ENCODE data around the gene INPP5A. TPM values are rescaled to one million over a fixed set of nuclear protein-coding genes. Genes with fewer than 3 reads are reported as not detected.

Gene INPP5A
- total RNA-seq, 1 donor from 2014 or later = 14.2 TPM

DNA sequence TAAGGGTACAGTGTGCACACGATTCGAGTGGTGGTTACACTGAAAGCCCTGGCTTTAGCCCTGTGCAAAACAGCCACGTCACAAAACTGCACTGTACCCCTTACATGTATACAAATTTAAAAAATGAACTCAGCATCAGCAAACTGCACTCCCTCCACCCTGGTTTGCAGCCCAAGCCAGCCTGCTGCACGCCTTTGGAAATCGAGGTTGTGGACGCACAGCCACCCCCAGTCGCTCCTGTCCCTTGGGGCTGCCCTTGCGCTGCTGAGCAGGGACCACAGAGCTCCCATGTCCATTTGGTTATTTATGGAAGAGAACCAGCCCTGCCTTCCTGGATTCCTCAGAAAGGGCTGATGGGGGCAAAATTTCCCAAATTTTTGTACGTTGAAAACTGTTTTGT is 98.8 kb downstream of the INPP5A start:
- Mint-ChIP-seq H3K9me3 (peaks cover 2% of the 10 kb centered on the region), H3K4me3 (no peak overlapping the region), H3K4me1 (peaks cover 24% of the 10 kb centered on the region), H3K27me3 (ENCODE audit: insufficient read depth, low read depth) (peaks cover 2% of the 10 kb centered on the region), H3K27ac (no peak overlapping the region), H3K36me3 (peaks cover 3% of the 10 kb centered on the region)
- H3K4me2 ChIP-seq = no peak overlapping the region
- no peaks in the 10 kb centered on the region for H3K4me1 ChIP-seq
- DNase-seq (ENCODE audit: low spot score) = no peak
- H3K4me3 ChIP-seq = no peak overlapping the region
- TF ChIP-seq EZH2phosphoT487 (IDR thresholded peaks at IDR 0.05) (no peak), EZH2 (IDR thresholded peaks at IDR 0.05) (no peak)
- H3K36me3 ChIP-seq = no peaks in the 10 kb centered on the region
- no peaks in the 10 kb centered on the region for H3K27me3 ChIP-seq
- no peak overlapping the region for H2AFZ ChIP-seq (replicated peaks)
- no peaks in the 10 kb centered on the region for H3K9me3 ChIP-seq (ENCODE audit: low read depth)
- peaks cover 8% of the 10 kb centered on the region for H4K20me1 ChIP-seq (ENCODE audit: low read depth)
- H3K9ac ChIP-seq = no peak overlapping the region
- no peaks in the 10 kb centered on the region for H3F3A ChIP-seq (ENCODE audit: low read depth)
- no peak overlapping the region for H3K27ac ChIP-seq
- no peaks in the 10 kb centered on the region for H3K79me2 ChIP-seq (ENCODE audit: low read depth)

DNA sequence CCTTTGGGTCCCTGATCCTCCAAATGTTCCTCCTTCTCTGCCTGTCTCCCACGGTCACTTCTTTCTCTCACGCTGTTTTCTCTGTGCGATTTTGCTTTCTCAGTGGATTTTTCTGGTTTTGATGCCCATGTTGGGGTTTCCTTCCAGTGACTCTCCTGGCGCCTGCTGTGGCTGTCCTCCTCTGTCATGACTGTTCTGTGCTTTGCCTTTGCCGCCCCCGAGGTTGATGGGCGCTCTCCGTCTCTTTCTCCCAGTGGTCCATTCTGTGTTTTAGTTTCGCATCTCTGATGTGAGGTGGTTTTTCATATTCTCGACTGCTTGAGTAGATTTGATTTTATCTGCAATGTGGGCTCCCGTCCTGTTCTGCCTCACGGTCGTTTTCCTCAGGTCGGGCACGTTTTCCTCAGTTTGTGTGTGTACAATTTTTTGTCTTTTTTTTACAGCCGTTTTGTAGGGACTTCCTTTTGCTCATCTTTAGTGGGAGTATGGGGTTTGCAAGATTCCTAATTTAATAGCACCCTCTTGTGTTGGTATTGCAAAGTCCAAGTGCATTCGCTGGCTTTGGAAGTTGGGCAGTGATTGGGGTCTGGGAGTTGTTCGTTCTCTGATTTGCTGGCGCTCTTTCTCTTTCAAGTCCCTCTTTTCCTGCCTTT is 100.0 kb downstream of the INPP5A start:
- H2AFZ ChIP-seq (replicated peaks) = no peak overlapping the region
- H3K36me3 ChIP-seq = no peaks in the 10 kb centered on the region
- H3K4me1 ChIP-seq = no peaks in the 10 kb centered on the region
- H3K4me3 Mint-ChIP-seq = no peak overlapping the region
- H3K36me3 Mint-ChIP-seq = peaks cover 6% of the 10 kb centered on the region
- peak; percentile 51 for DNase-seq (ENCODE audit: low spot score)
- peaks cover 2% of the 10 kb centered on the region for H3K9me3 Mint-ChIP-seq
- H3K79me2 ChIP-seq (ENCODE audit: low read depth) = no peaks in the 10 kb centered on the region
- H3K4me2 ChIP-seq = no peak overlapping the region
- no peak overlapping the region for H3K27ac ChIP-seq
- H3K9me3 ChIP-seq (ENCODE audit: low read depth) = no peaks in the 10 kb centered on the region
- peaks cover 4% of the 10 kb centered on the region for H4K20me1 ChIP-seq (ENCODE audit: low read depth)
- peaks cover 2% of the 10 kb centered on the region for H3K27me3 Mint-ChIP-seq (ENCODE audit: insufficient read depth, low read depth)
- no peak for TF ChIP-seq EZH2 (IDR thresholded peaks at IDR 0.05)
- TF ChIP-seq, protein P1, sequence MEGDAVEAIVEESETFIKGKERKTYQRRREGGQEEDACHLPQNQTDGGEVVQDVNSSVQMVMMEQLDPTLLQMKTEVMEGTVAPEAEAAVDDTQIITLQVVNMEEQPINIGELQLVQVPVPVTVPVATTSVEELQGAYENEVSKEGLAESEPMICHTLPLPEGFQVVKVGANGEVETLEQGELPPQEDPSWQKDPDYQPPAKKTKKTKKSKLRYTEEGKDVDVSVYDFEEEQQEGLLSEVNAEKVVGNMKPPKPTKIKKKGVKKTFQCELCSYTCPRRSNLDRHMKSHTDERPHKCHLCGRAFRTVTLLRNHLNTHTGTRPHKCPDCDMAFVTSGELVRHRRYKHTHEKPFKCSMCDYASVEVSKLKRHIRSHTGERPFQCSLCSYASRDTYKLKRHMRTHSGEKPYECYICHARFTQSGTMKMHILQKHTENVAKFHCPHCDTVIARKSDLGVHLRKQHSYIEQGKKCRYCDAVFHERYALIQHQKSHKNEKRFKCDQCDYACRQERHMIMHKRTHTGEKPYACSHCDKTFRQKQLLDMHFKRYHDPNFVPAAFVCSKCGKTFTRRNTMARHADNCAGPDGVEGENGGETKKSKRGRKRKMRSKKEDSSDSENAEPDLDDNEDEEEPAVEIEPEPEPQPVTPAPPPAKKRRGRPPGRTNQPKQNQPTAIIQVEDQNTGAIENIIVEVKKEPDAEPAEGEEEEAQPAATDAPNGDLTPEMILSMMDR (IDR thresholded peaks at IDR 0.05) = peak; percentile 61
- TF ChIP-seq EZH2phosphoT487 (IDR thresholded peaks at IDR 0.05) = no peak
- H3K4me1 Mint-ChIP-seq = peaks cover 21% of the 10 kb centered on the region
- no peaks in the 10 kb centered on the region for H3F3A ChIP-seq (ENCODE audit: low read depth)
- no peak overlapping the region for H3K4me3 ChIP-seq
- no peak overlapping the region for H3K9ac ChIP-seq
- no peak overlapping the region for H3K27ac Mint-ChIP-seq
- no peaks in the 10 kb centered on the region for H3K27me3 ChIP-seq

DNA sequence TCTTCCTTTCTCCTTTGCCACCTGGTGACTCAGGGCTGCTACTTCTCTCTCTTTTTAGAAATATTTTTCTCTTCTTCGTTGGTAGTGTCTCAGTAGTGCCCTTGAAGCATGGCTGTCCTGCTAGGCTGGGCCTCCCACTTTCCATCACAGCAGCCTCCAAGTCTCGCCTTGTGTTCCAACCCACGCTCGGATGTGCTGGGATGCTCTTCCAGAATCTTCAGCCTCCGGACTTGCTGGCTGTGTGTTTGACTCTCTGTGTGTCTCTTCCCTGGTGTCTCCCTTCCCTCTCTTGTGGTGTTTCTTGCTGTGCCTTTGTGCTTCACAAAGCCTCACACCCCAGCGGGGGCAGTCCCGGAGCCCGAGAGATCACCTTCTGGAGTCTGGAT is 100.5 kb downstream of the INPP5A start:
- Histone ChIP-seq H4K20me1 (ENCODE audit: low read depth) (peaks cover 7% of the 10 kb centered on the region), H3K4me2 (no peak overlapping the region), H3K79me2 (ENCODE audit: low read depth) (no peaks in the 10 kb centered on the region), H3K9me3 (ENCODE audit: low read depth) (no peaks in the 10 kb centered on the region), H3K4me1 (no peaks in the 10 kb centered on the region), H2AFZ (replicated peaks) (no peak overlapping the region), H3K27ac (no peak overlapping the region), H3K36me3 (no peaks in the 10 kb centered on the region), H3K9ac (no peak overlapping the region), H3F3A (ENCODE audit: low read depth) (no peaks in the 10 kb centered on the region), H3K27me3 (no peaks in the 10 kb centered on the region), H3K4me3 (no peak overlapping the region)
- Mint-ChIP-seq H3K27me3 (ENCODE audit: insufficient read depth, low read depth) (peaks cover 2% of the 10 kb centered on the region), H3K4me3 (no peak overlapping the region), H3K27ac (no peak overlapping the region), H3K4me1 (peaks cover 22% of the 10 kb centered on the region), H3K9me3 (peaks cover 2% of the 10 kb centered on the region), H3K36me3 (peaks cover 6% of the 10 kb centered on the region)
- TF ChIP-seq, protein P1 (IDR thresholded peaks at IDR 0.05) = no peak
- TF ChIP-seq EZH2 (IDR thresholded peaks at IDR 0.05) = no peak
- DNase-seq (ENCODE audit: low spot score) = no peak

DNA sequence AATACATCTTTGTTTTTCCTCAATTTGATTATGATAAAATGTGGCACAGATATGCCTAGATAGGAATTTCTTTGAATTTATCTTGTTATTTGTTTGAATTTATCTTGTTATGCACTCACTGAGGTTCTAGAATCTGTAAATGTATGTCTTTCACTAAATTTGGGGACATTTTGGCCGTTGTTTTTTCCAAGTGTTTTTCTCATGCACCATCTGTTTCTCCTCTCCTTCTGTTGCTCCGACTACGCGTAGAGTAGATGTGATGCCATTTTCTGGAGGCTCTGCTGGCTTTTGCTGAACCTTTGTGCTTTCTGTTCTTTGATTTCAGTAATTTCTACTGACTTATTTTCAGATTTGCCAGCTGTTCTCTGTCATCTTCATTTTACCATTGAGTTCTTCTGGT is 101.9 kb downstream of the INPP5A start:
- Histone ChIP-seq H3K27me3 (no peaks in the 10 kb centered on the region), H4K20me1 (ENCODE audit: low read depth) (peaks cover 7% of the 10 kb centered on the region), H3K4me3 (no peak overlapping the region), H3K79me2 (ENCODE audit: low read depth) (no peaks in the 10 kb centered on the region), H3K36me3 (no peaks in the 10 kb centered on the region), H3K4me2 (no peak overlapping the region), H3F3A (ENCODE audit: low read depth) (no peaks in the 10 kb centered on the region), H3K27ac (no peak overlapping the region), H2AFZ (replicated peaks) (no peak overlapping the region), H3K4me1 (no peaks in the 10 kb centered on the region), H3K9ac (no peak overlapping the region), H3K9me3 (ENCODE audit: low read depth) (no peaks in the 10 kb centered on the region)
- H3K4me1 Mint-ChIP-seq = peaks cover 15% of the 10 kb centered on the region
- no peaks in the 10 kb centered on the region for H3K27me3 Mint-ChIP-seq (ENCODE audit: insufficient read depth, low read depth)
- H3K27ac Mint-ChIP-seq = no peak overlapping the region
- DNase-seq (ENCODE audit: low spot score) = no peak
- no peak overlapping the region for H3K4me3 Mint-ChIP-seq
- peaks cover 6% of the 10 kb centered on the region for H3K36me3 Mint-ChIP-seq
- peaks cover 2% of the 10 kb centered on the region for H3K9me3 Mint-ChIP-seq
- TF ChIP-seq, protein P1 (IDR thresholded peaks at IDR 0.05) = no peak
- TF ChIP-seq EZH2phosphoT487 (IDR thresholded peaks at IDR 0.05) = no peak
- TF ChIP-seq EZH2 (IDR thresholded peaks at IDR 0.05) = no peak
